Gastroesophageal sphincter (tissue), 4 donors: ENCODE measurements around the gene JSRP1. TPM values are rescaled to one million over a fixed set of nuclear protein-coding genes. Genes with fewer than 3 reads are reported as not detected.

Experiments used
- ATAC-seq: fragments of 150-250 bp; one replicate; pipeline ENCODE4 v1.9.1; 2016; ENCODE audit warnings: mild to moderate bottlenecking, moderate library complexity
- H3K27ac ChIP-seq, 4 donors: fragments of 200-600 bp; sonication (generic) in 3 of 4; 1 replicate in 3 of 4; 2 replicates in 1 of 4; pipeline ENCODE4 v1.5.1; 2016 to 2019
- H3K27me3 ChIP-seq: fragments of 200-600 bp; sonication (generic); one replicate; pipeline ENCODE4 v1.5.1; 2019
- H3K36me3 ChIP-seq, 2 donors: fragments of 200-600 bp; sonication (generic); one replicate each; pipeline ENCODE4 v1.5.1; 2019; ENCODE audit warnings: control low read depth in 1 of 2
- H3K4me1 ChIP-seq, 3 donors: fragments of 200-600 bp; sonication (generic); 1 replicate in 2 of 3; 2 replicates in 1 of 3; pipeline ENCODE4 v1.5.1; 2016 to 2019; ENCODE audit warnings: control low read depth in 2 of 3
- H3K4me3 ChIP-seq, 2 donors: fragments of 200-600 bp; sonication (generic); one replicate each; pipeline ENCODE4 v1.5.1; 2019; ENCODE audit warnings: mild to moderate bottlenecking in 1 of 2, moderate library complexity in 1 of 2
- H3K9me3 ChIP-seq, 3 donors: fragments of 200-600 bp; sonication (generic); one replicate each; pipeline ENCODE4 v1.5.1; 2017 to 2019; ENCODE audit warnings: control low read depth in 2 of 3
- CTCF ChIP-seq, 4 experiments: fragments of 200-600 bp in 2 of 4; fragments of 450-650 bp in 2 of 4; sonication (generic) in 1 of 4; IDR thresholded peaks; one replicate each; pipeline ENCODE4 v1.5.1; 2017 to 2019; ENCODE audit warnings: antibody characterized with exemption in 4 of 4, mild to moderate bottlenecking in 2 of 4, moderate library complexity in 2 of 4
- EP300 ChIP-seq: sonication (generic); formaldehyde crosslinking; IDR thresholded peaks from one replicate; pipeline ENCODE4 v1.6.1; 2017; ENCODE audit warnings: antibody characterized with exemption, mild to moderate bottlenecking
- POLR2A ChIP-seq, 2 donors: fragments of 450-650 bp; IDR thresholded peaks; one replicate each; pipeline ENCODE4 v1.6.1; 2017; ENCODE audit warnings: antibody characterized with exemption in 2 of 2, mild to moderate bottlenecking in 2 of 2, moderate library complexity in 1 of 2
- POLR2AphosphoS5 ChIP-seq: sonication (generic); formaldehyde crosslinking; IDR thresholded peaks from one replicate; pipeline ENCODE4 v1.6.1; 2017; ENCODE audit warnings: antibody characterized with exemption
- WGBS, 2 donors: methylation state at CpG; one replicate each; pipeline ENCODE4 v1.1.5; 2018; ENCODE audit warnings: low coverage in 1 of 2; 5-methylcytosine and 5-hydroxymethylcytosine counted together
- total RNA-seq, 4 donors: library from RNA; depleted of rRNA; stranded (reverse); fragments of >200 nt; gene quantifications; one replicate each; pipeline ENCODE4 v1.1.0, GENCODE V29; 2016

The JSRP1 gene
- total RNA-seq, 4 donors from 2014 or later: 0.37 TPM; not detected in 3

GRCh38 chr19:2270157-2270422 is 13.9 kb upstream of the JSRP1 start:
- Histone ChIP-seq H3K36me3 (peaks cover 0 to 23% of the 10 kb centered on the region in 2 donors), H3K27ac (peak overlapping the region; percentile 87 to 99 (median 96)), H3K4me3 (peak overlapping the region; percentile 88 to 100), H3K27me3 (no peaks in the 10 kb centered on the region), H3K9me3 (no peaks in the 10 kb centered on the region), H3K4me1 (peaks cover 0 to 71% (median 39%) of the 10 kb centered on the region in 3 donors)
- WGBS, 2 donors: 5% methylated on average over 4 of the region's 30 CpGs; no CpG with 5 or more reads in 1 of the 2 donors
- TF ChIP-seq POLR2AphosphoS5: no peak
- TF ChIP-seq CTCF (IDR thresholded peaks at IDR 0.05): no peak
- no peak for ATAC-seq

- peak; percentile 100 for TF ChIP-seq POLR2AphosphoS5
- TF ChIP-seq EP300: no peak
- peak in 2 of 4 experiments; percentile 61 to 67 for TF ChIP-seq CTCF (IDR thresholded peaks at IDR 0.05)
- peak; percentile 100 for TF ChIP-seq POLR2A (IDR thresholded peaks at IDR 0.05)
- peak overlapping the region; percentile 88 to 100 for H3K4me3 ChIP-seq
- 0% methylated on average over 6 of the region's 103 CpGs; no CpG with 5 or more reads in 1 of the 2 donors for WGBS, 2 donors
- H3K9me3 ChIP-seq: no peaks in the 10 kb centered on the region
- peaks cover 0 to 23% of the 10 kb centered on the region in 2 donors for H3K36me3 ChIP-seq
- peak; percentile 93 for ATAC-seq
- peaks cover 0 to 65% (median 37%) of the 10 kb centered on the region in 3 donors for H3K4me1 ChIP-seq
- H3K27ac ChIP-seq: peak overlapping the region; percentile 87 to 99 (median 96)
- H3K27me3 ChIP-seq: no peaks in the 10 kb centered on the region
Observed at GRCh38 chr19:2269244-2270156, 13.3 kb upstream of the JSRP1 start.

GRCh38 chr19:2268861-2269243 is 12.6 kb upstream of the JSRP1 start:
- Histone ChIP-seq H3K36me3 (peaks cover 0 to 23% of the 10 kb centered on the region in 2 donors), H3K27ac (peak overlapping the region in 3 of 4 donors; percentile 56 to 99 (median 94)), H3K4me3 (peak overlapping the region; percentile 47 to 100), H3K27me3 (no peaks in the 10 kb centered on the region), H3K4me1 (peaks cover 0 to 58% (median 31%) of the 10 kb centered on the region in 3 donors), H3K9me3 (no peaks in the 10 kb centered on the region)
- no peak for ATAC-seq
- WGBS, 2 donors: 1 to 6% methylated on average over 2 to 9 of the region's 19 CpGs
- TF ChIP-seq POLR2A (IDR thresholded peaks at IDR 0.05) (no peak), CTCF (IDR thresholded peaks at IDR 0.05) (no peak), POLR2AphosphoS5 (no peak), EP300 (no peak)

GRCh38 chr19:2268480-2268830 is 12.2 kb upstream of the JSRP1 start:
- WGBS, 2 donors: 79 to 80% methylated on average over 4 of the region's 4 CpGs
- peak overlapping the region in 1 of 4 donors; percentile 99 for H3K27ac ChIP-seq
- H3K36me3 ChIP-seq: peaks cover 0 to 23% of the 10 kb centered on the region in 2 donors
- H3K9me3 ChIP-seq: no peaks in the 10 kb centered on the region
- peaks cover 0 to 54% (median 27%) of the 10 kb centered on the region in 3 donors for H3K4me1 ChIP-seq
- ATAC-seq: no peak
- no peak for TF ChIP-seq EP300
- no peak for TF ChIP-seq CTCF (IDR thresholded peaks at IDR 0.05)
- TF ChIP-seq POLR2AphosphoS5: no peak
- no peak for TF ChIP-seq POLR2A (IDR thresholded peaks at IDR 0.05)
- peak overlapping the region in 1 of 2 donors; percentile 100 for H3K4me3 ChIP-seq
- no peaks in the 10 kb centered on the region for H3K27me3 ChIP-seq
